ENCODE measurements around the gene ACIN1.

ACIN1 gene

GRCh38 chr14:23028799-23029198 lies 66.1 kb downstream of the ACIN1 start:
- peaks cover 11% of the 10 kb centered on the region for H3K79me2 ChIP-seq (ENCODE audit: insufficient read depth, low read length)
- H3K9me3 ChIP-seq (ENCODE audit: low read length): no peaks in the 10 kb centered on the region
- no peak overlapping the region for H3K27ac ChIP-seq (ENCODE audit: low read depth, low read length, poor library complexity, severe bottlenecking)
- no peaks in the 10 kb centered on the region for H3F3A ChIP-seq (ENCODE audit: insufficient read depth, low read length)
- H3K27me3 ChIP-seq (ENCODE audit: insufficient read depth, low read length): no peaks in the 10 kb centered on the region
- no peaks in the 10 kb centered on the region for H3K9me2 ChIP-seq (ENCODE audit: low read depth, low read length)
- no peak overlapping the region for H3K4me2 ChIP-seq (ENCODE audit: low read length)
- TF ChIP-seq EZH2 (IDR thresholded peaks at IDR 0.05; ENCODE audit: borderline replicate concordance, low read length) (no peak), CTCF (IDR thresholded peaks at IDR 0.05; ENCODE audit: low read length) (no peak)
- no peak overlapping the region for H3K9ac ChIP-seq (ENCODE audit: low read length)
- no peak overlapping the region for H3K4me3 ChIP-seq (ENCODE audit: low read depth, low read length, poor library complexity, severe bottlenecking)
- H2AFZ ChIP-seq (ENCODE audit: low read length): no peak overlapping the region
- no peaks in the 10 kb centered on the region for H4K20me1 ChIP-seq (ENCODE audit: insufficient read depth, low read length)
- H3K36me3 ChIP-seq (ENCODE audit: insufficient read depth, low read length): peaks cover 76% of the 10 kb centered on the region
- peaks cover 8% of the 10 kb centered on the region for H3K4me1 ChIP-seq (ENCODE audit: insufficient read depth, low read length, severe bottlenecking)

DNA sequence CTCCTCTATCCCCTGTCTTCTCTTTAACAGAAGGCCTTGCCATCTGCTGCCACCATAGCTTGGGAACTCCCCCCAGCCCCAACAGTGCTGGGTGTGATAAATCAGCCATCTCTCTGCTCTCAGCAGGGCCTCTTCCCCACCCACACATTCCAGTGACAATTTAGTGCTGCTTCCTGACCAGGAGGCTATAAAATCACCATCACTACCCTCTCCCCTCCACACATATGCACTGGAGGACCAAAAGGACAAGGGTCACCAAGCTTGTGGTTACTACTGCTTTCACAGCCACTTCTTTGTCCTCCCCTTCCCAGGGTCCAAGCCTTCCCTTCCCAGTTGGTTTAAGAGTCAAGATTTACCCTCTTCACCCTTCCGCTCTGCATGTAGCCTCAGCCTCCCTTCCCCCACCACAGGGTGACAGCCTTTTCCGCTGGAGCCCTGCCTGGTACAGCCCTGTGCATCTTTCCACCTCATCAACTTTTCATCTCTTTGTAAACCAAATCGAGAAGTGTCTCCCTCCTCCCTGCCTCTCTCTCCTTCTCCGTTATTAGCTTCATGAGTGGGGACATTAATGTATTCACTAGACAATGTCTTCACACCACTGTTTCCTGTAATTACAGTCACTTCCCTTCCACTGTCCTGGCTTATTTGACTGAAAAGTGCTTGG lies 69.7 kb downstream of the ACIN1 start:
- no peak for TF ChIP-seq CTCF (IDR thresholded peaks at IDR 0.05; ENCODE audit: low read length)
- TF ChIP-seq EZH2 (IDR thresholded peaks at IDR 0.05; ENCODE audit: borderline replicate concordance, low read length): no peak
- H2AFZ ChIP-seq (ENCODE audit: low read length): no peak overlapping the region
- no peaks in the 10 kb centered on the region for H3K27me3 ChIP-seq (ENCODE audit: insufficient read depth, low read length)
- no peak overlapping the region for H3K4me2 ChIP-seq (ENCODE audit: low read length)
- H3K79me2 ChIP-seq (ENCODE audit: insufficient read depth, low read length): peaks cover 3% of the 10 kb centered on the region; the same call in 1 of the 2 replicates
- no peak overlapping the region for H3K4me3 ChIP-seq (ENCODE audit: low read depth, low read length, poor library complexity, severe bottlenecking)
- no peaks in the 10 kb centered on the region for H3F3A ChIP-seq (ENCODE audit: insufficient read depth, low read length)
- no peak overlapping the region for H3K27ac ChIP-seq (ENCODE audit: low read depth, low read length, poor library complexity, severe bottlenecking)
- H3K9me2 ChIP-seq (ENCODE audit: low read depth, low read length): no peaks in the 10 kb centered on the region
- H4K20me1 ChIP-seq (ENCODE audit: insufficient read depth, low read length): no peaks in the 10 kb centered on the region
- H3K9ac ChIP-seq (ENCODE audit: low read length): no peak overlapping the region
- no peaks in the 10 kb centered on the region for H3K9me3 ChIP-seq (ENCODE audit: low read length)
- H3K36me3 ChIP-seq (ENCODE audit: insufficient read depth, low read length): peaks cover 57% of the 10 kb centered on the region
- no peaks in the 10 kb centered on the region for H3K4me1 ChIP-seq (ENCODE audit: insufficient read depth, low read length, severe bottlenecking)

DNA sequence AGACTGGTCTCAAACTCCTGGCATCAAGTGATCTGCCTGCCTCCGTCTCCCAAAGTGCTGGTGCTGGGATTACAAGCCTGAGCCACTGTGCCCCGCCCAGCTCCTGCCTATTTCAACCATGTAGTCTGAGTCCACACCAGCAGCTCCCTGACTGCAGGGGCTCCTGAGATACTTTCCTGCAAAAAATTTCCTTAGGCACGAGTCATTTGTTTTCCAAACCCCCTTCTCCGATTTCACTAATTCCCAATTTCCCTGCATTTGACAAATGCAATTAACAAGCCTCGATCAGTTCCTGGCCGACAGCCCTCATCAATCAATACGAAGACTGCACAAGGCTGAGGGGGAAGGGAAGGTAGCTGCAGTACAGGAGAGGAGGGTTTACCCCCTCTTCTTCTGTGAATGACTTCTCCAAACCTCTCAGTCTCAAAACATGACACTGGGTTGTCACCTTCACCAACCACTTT lies 70.3 kb downstream of the ACIN1 start:
- H3K79me2 ChIP-seq (ENCODE audit: insufficient read depth, low read length): peaks cover 3% of the 10 kb centered on the region; the same call in 1 of the 2 replicates
- H3F3A ChIP-seq (ENCODE audit: insufficient read depth, low read length): no peaks in the 10 kb centered on the region
- TF ChIP-seq CTCF (IDR thresholded peaks at IDR 0.05; ENCODE audit: low read length): no peak
- H3K9me2 ChIP-seq (ENCODE audit: low read depth, low read length): no peaks in the 10 kb centered on the region
- H4K20me1 ChIP-seq (ENCODE audit: insufficient read depth, low read length): no peaks in the 10 kb centered on the region
- H3K4me2 ChIP-seq (ENCODE audit: low read length): no peak overlapping the region
- H3K9me3 ChIP-seq (ENCODE audit: low read length): no peaks in the 10 kb centered on the region
- no peak overlapping the region for H3K4me3 ChIP-seq (ENCODE audit: low read depth, low read length, poor library complexity, severe bottlenecking)
- H3K9ac ChIP-seq (ENCODE audit: low read length): no peak overlapping the region
- no peaks in the 10 kb centered on the region for H3K27me3 ChIP-seq (ENCODE audit: insufficient read depth, low read length)
- peaks cover 55% of the 10 kb centered on the region for H3K36me3 ChIP-seq (ENCODE audit: insufficient read depth, low read length)
- no peak overlapping the region for H2AFZ ChIP-seq (ENCODE audit: low read length)
- H3K27ac ChIP-seq (ENCODE audit: low read depth, low read length, poor library complexity, severe bottlenecking): no peak overlapping the region
- H3K4me1 ChIP-seq (ENCODE audit: insufficient read depth, low read length, severe bottlenecking): no peaks in the 10 kb centered on the region

Measured in OCI-LY1 (cell line).